COLO668 (cell line): Measurements from ENCODE around the gene ZMYND8.
"Not testable (repeated sequence)": the region's sequence is repeated elsewhere in the genome, so short reads cannot be mapped to it uniquely, and the experiment has no call there.

Experiments
- DNase-seq: peaks from one replicate; lab custom pipeline; 2025; ENCODE audit not compliant: unreplicated experiment; lab: John Stamatoyannopoulos, UW

ZMYND8 gene

DNA sequence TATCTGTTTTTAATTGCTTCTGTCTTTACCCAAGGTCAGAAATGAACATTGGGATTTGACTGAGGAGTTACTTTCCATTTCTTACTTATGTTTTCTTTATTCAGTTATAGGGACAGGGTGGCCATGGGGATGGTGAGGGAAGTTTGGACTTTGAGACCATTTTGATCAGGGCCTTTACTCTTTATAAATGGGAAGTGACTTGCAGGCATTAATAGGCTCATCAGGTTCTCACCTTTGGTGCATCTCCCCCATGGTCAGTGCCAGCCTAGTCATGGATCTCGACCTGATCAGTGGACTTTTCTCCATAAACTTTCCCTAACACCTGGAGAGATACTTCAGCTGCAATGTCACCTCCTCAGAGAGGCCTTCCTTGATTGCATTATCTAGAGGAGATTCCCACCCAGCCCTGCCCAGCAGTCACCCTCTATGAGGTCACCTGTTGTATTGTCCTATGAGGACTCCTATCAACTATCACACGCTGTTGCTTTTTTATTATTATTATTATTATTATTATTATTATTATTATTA, 16.8 kb upstream of the ZMYND8 start:
- DNase-seq: no peak

DNA sequence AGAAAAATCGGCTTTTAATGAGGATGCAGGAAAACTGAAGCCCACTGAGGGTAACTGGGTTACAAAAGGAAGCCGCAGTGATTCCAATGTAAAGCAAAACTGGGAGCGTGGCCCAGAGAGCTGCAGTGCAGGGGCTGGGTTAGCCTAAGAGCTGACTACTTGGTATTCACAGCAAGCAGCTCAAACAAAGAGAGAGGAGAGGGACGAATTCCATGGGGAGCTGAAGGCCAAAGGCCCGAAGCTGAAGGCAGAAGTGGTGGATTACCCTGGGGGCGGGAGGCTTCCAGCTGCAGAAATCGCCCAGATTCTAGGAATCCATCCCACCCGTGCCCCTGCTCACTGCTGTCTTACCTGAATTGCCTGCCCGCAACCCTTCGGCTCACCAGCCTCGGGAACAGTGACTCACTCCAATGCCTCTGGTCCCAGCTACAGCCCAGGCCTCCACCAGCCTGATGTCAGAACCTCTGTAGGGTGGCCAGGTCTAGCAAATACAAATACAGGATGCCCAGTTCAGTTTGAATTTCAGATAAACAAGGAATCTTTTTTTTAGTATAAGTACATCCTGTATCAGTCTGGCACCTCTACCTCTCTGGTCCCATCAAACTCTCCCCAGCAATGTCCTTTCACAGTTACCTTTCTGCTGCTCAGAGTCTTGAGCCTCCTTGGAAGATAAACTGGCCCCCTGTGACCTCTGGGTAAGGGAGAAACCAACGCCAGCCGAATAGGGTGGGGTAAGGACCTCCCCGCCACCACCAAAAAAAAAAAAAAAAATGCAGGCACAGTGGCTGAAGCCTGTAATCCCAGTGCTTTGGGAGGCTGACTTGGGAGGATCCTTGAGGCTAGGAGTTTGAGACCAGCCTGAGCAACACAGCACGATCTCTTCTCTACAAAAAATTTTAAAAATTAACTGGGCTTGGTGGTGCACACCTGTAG, 14.6 kb upstream of the ZMYND8 start:
- no peak for DNase-seq

DNA sequence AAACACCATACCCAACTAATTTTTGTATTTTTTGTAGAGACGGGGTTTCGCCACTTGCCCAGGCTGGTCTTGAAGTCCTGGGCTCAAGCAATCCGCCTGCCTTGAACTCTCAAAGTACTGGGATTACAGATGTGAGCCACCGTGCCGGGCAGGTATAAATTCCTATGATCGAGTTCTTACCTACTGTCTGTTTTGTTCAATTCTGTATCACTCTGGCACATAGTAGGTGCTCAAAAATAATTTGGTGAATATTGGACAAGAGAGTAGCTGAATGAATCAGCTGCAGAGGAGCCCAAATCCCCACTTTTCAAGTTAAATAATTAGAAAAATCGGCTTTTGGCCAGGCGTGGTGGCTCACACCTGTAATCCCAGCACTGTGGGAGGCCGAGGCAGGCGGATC, 13.7 kb upstream of the ZMYND8 start:
- DNase-seq: no peak

DNA sequence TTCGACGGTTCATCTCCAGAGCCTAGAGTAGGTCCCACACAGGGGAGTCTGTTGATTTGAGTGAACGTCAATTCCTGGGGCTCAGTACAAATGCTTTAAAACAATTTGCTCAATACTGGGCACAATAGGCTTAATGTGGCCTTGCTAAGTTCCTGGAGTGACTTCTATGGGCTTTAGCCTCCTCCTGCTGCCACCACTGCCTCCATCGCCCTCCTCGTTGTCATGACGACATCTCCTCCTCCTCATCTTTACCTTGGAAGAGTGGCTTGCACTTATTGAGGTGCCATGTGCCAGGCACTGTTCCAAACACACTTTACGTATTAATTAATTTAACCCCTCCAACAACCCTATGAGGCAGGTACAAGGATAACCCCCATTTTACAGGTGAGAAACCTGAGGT, 11.8 kb upstream of the ZMYND8 start:
- DNase-seq: no peak

DNA sequence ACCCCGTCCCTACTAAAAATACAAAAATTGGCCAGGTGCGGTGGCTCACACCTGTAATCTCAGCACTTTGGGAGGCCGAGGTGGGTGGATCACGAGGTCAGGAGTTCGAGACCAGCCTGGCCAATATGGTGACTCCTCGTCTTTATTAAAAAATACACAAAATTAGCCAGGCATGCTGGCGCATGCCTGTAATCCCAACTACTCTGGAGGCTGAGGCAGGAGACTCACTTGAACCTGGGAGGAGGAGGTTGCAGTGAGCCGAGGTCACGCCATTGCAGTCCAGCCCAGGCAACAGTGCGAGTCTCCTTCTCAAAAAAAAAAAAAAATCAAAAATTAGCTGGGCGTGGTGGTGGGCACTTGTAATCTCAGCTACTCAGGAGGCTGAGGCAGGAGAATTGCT, 9.8 kb upstream of the ZMYND8 start:
- not testable (repeated sequence) for DNase-seq

DNA sequence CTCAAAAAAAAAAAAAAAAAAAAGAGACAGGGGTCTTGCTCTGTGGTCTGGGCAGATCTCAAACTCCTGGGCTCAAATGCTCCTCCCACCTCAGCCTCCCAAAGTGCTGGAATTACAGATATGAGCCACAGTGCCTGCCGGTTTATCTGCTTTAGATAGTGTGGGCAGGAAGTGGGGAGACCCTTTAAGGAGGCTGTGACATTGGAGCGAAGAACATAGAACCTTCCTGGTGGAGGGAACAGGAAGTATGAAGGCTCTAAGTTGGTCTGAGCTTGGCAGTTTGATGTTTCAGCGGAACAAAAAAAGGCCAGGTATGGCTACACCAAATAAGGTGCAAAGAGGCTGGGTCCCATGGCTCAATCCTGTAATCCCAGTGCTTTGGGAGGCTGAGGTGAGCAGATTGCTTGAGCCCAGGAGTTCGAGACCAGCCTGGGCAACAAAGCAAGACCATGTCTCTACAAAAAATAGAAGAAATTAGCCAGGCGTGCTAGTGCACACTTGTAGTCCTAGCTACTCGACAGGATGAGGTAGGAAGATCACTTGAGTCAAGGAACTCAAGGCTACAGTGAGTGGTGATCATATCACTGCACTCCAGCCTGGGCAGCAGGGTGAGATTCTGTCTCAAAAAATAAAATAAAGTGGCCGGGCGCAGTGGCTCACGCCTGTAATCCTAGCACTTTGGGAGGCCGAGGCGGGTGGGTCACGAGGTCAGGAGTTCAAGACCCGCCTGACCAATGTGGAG, 8.7 kb upstream of the ZMYND8 start:
- no peak for DNase-seq

DNA sequence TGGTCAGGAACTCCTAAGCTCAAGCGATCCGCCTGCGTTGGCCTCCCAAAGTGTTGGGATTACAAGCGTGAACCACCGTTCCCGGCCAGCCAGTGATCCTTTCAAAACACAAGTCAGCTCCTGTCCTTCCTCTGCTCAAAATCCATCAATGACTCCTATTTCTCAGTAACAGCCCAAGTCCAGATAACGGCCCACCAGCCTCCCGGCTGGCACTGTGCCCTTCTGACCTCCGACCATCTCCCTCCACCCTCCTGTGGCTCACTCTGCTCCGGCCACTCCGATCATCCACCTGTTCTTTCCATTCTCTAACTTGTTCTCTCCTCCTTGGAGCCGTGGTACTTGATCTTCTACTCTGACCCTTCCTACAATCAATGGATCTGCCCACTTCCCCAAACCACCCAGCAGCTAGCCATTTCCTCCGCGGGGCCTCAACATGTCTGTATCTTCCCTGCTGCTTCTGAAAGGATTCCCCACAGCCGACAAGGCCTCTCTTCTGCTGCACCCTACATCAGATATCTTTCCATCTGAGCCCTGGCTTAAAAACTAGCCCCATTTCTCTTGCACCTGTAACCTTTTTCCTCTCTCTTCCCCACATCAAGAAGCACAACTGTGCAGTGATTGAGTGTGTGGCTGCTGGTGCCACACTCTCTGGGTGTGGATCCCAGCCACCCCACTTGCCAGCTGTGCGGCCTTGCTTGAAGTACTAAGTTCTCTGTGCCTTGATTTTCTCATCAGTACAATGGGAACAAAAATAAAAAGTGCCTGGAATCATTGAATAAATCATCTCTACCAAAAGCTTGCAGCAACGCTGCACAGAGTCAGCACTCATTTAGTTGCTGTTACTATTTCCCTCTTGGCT, 6.1 kb upstream of the ZMYND8 start:
- no peak for DNase-seq

DNA sequence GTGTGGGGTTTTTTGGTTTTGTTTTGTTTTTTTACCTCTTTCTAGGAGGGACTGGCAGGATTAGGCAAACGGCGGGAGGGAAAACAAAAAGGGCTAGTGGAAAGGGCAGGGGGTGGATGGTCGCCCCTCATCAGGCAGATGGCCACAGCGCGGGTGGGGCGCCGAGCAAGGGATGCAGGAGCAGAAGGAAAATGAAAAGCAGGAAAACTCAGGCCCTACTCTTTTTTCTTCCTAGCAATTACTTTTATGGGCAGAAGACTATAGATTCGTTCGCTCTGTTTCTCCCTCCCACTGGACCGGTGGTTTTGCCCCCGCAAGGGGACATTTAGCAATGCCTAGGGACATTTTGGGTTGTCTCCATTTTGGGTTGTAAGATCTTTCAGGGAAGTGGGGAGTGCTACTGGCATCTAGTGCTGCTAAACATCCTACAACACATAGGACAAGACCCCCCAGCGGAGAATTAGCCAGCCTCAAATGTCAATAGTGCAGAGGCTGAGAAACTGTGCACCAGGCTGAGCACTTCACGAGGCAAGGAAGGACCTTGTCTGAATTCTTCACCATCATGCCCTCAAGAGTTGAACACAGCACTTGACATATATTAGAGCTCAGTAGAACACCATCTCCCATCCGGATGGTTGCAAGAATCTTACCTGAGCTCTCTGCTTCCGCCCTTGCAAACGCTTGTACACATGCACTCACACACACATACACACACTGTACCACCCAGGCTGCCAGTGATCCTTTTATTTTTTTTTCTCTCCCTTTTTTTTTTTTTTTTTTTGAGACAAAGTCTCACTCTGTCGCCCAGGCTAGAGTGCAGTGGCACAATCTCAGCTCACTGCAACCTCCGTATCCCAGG, 4.8 kb upstream of the ZMYND8 start:
- DNase-seq: no peak

DNA sequence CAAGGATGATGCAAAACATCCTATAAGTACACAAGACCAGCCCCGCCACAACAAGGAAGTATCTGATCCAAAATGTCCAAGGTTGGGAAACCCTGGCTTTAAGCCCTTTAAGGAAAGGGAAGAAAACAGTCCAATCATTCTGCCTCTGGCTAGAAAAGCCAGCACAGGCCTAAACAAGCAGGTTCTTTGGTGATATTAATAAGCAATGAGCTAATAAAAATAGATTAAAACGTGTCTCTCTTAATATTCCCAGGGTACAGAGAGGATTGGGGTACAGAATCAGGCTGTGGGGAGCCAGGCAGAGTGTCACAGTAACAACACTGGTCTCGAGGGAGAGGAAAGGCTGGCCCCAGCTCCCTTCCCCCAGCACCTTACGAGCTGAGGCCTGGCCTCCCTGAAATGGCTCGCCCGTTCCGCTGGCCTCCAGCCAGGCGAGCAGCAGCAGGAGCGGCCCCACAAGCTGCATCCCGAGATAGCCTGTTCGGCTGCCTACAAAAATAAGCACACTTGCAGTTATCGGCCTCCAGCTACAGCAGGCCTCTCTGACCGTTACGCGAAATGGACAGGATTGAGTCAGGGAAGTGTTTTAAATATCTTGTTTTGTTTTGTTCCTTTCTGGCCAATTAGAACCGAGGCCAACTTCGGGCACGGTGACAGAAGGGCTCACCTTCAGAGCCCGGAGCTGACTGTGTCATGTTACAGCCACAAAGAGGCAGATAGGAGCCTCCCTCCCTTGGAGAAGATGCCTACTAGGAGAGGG, 4.0 kb upstream of the ZMYND8 start:
- DNase-seq: peak; percentile 86

DNA sequence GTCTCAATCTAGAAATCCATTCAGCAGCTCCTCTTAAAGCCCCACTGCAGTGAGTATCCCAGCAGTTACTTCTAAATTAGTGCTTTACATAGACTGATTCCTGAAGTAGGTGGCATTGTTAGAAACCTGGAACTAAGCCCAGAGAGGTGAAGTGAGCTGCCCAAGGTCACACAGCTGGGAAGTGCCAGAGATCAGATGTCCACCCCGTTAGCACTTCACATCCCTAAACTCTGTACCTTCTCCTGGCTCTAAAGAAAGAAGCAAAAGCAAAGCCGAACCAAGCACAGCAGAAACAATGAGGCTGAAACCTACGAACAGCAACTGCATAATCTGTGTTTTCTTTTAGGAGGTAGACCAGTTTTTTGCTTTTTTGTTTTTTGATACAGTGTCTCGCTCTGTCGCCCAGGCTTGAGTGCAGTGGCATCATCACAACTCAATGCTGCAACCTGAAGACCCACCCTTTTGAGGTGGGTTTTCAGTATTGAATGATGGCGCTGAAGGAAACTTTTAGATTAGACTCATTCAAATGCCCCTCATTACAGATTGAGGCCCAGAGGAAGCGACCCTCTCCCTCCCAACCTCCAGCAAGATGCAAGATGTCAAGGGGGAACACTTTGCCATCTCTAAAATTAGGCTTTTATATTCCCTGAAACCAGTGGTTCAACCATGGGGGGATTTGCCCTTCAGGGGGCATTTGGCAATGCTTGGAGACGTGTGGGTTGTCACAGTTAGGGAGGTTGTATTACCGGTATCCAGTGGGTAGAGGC, 3.2 kb upstream of the ZMYND8 start:
- DNase-seq: no peak

DNA sequence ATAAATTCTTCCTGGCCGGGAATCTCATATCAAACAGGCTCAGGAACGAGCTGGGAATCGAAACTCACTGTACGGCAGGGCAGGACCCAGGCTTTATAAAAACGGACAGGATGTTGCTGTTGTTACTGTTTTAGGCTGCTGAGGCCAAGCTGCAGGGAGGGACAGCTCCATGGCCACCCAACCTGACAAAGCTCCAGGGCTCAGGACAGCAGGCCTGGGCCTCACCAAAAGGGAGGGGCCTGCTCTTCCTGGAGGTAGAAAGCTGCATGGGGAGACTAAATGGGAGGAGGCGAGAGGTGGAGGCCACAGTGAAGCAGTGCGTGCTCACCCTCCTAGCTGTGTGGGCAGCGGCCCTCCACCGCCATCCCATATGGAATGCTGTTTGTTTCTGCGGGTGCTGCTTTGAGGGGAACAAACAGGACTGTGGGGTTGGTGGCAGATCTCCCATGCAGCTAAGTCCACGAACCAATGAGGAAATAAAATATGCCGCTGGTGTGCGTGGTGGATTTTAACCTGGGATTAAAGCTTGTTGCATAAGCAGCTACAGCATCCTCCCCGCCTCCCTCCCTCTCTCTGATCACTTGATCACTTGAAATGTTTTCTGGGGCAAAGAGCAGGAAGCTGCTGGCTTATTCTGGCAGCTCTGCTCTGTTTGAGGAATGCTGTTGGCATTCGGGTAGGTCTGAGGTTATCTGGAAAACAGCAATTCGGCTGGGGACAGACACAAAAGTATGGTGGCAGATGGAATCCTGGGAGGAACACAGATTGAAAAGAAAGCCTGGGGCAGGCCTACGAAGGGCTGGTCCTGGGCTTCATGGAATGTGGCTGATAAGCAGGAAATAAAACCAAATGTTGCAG, 2.4 kb upstream of the ZMYND8 start:
- peak; percentile 72 for DNase-seq

DNA sequence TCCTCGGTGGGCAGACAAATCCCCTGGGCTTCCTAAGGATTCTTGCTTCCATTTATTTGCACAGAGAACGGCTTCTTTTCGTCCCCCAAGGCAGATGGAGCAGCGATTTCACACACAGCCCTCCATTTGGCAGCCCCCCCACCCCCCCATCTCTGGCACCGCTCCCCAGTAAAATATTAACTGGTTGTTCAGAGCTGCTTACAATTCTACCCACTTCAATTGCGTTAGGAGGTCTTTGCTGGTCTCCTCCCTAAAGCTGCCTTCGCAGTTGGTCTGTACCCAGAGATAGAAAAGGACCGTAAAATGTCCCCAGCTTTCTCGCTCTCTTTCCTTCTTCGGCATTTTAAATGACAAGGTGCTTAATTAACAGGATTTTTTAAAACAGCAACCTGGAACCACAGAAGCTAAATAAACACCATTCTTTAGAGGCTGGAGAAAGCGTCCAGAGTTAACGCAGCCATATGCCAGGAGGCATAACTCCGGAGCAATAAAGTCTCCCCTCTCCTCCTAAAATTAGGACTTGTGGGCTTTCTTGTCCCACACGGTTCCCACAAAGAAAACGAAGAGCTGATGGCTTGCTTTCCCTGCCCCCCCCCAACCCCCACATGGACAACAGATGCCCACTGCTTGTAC, 1.7 kb upstream of the ZMYND8 start:
- peak; percentile 48 for DNase-seq

DNA sequence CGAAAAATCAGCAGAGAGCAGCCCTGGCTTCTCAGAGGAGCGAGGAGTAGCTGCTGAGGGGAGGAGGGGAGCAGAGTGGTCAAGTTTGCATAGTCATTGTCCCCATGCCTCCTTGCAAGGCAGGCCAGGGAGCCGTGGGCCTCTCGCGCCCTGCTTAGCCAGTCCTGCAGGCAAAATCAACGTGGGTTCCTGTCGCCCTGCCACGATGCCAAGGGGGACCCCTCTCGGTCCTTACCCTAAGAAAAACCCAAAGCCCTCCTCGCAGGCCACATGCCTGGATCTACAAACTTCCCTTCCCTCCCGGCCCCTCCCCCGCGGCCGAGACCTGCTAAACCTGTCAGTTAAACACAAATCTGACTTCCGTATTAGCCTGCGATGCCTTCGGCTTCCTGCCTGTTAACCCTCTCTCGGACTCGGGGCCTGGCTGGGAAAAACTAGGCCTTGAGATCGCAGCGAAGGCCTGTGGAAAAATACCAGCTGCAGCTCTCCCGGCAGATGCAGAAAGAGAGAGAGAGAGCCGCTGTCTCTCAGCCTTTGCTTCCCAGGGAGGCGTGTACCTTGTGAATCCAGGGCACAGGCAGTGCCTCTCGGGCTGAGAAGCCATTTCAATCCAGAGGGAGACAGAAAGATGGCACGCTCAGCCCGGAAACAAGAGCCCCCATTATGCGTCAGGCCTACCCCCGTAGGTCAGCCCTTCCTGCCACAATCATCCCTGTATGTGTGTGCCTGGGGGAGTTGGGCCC, 968 bp upstream of the ZMYND8 start:
- peak; percentile 95 for DNase-seq

DNA sequence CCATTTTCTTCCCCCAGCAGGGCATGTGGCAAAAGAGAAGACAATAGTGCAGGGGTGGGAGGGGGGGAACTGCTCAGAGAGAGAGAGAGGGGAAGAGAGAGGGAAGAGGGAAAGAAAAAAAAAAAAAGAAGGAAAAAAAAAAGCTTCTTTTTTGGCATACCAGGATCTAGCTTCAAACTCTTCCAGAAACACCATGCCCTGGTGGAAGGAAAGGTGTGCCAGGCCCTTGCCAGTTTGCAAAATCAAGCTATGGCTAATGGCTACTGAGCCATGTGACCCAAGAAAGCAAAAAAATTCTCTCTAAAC, 326 bp downstream of the ZMYND8 start:
- no peak for DNase-seq

DNA sequence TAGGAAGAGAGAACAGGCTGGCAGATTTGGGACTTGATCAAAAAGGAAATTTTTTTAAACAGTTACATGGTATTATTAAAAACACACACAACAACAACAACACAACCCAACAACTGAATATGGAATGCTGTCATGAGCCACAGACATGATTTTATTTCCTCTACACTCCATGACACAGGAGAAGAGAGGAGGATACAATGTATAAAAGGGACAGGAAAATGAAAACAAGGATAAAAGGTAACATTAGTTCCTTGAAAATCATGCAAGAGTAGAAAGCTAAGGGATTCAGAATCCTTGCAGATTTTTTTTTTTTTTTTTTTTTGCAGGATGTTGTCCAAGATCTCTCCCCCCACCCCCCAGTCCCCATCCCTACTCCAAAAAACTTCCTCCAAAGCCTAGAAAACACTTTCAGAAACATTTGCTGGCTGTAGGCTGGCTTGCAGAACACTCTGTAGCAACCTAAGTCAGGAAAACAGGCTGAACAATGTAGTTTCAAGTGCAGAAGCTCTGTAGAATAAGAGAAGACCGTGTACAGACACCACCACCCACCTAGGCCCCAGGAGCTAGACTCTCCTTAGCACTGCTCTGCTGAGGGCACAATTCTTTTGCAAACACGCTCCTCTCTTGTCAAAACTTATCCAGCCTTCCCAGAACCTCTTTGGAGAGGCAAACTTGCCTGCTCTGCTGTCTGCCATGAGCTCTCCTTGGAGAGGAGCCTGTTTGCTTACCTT, 845 bp downstream of the ZMYND8 start:
- no peak for DNase-seq
